NCI-H1417 treated with DMSO at 0.1 percent for 48 hours (cell line): ENCODE results near the gene ICOSLG.
A peak's percentile ranks its signal among the peaks of the same experiment; 100 is the strongest.
"Not testable (repeated sequence)": the region's sequence is repeated elsewhere in the genome, so short reads cannot be mapped to it uniquely, and the experiment has no call there.

Experiments
- DNase-seq: peaks from one replicate; lab custom pipeline; 2025; lab: John Stamatoyannopoulos, UW

Gene ICOSLG, protein sequence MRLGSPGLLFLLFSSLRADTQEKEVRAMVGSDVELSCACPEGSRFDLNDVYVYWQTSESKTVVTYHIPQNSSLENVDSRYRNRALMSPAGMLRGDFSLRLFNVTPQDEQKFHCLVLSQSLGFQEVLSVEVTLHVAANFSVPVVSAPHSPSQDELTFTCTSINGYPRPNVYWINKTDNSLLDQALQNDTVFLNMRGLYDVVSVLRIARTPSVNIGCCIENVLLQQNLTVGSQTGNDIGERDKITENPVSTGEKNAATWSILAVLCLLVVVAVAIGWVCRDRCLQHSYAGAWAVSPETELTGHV

GRCh38 chr21:44240842-44241241, at the start of gene ICOSLG:
Gene ICOSLG (minus strand): TSS chr21:44240943. CDS start chr21:44240817, 126 bp downstream.
- DNase-seq, result not testable (repeated sequence)

GRCh38 chr21:44289381-44290010, 48.8 kb upstream of the ICOSLG start:
- no peak for DNase-seq

DNA sequence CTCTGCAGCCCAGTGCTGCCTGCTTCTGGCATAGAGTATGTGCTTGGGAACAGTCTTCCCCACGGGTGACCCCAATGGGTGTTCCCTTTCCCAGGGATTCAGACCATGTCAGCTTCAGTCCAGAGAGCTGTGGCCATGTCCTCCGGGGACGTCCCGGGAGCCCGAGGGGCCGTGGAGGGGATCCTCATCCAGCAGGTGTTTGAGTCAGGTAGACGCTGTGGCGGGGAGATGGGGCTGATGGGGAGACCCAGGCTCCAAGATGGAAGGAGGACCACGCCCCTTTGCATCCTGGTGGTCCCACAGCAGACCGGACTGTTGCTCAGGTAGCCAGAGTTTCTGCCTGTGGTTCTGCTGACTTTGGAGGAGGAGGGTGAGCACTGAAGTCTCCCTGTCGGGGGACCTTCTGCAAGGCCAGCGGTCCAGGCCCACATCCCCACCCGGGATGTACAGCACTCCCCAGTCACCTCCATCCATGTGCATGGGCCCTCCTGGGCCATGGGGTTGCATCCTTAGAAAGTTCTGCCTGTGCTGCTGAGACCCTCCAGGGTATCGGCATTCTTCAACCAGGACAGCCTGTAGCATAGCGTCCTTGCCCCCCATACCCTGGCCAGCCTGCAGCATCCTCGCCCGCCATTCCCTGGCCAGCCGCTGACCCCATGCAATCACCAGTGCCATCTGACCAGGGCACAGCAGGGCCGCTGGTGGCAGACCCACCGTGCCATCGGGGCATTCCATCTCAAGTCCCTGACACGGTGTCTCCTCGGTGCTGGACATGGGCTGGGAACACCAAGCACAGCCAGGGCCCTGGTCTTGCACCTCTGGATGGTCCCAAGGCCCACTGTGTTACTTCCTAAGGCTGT, 47.7 kb upstream of the ICOSLG start:
- no peak for DNase-seq

DNA sequence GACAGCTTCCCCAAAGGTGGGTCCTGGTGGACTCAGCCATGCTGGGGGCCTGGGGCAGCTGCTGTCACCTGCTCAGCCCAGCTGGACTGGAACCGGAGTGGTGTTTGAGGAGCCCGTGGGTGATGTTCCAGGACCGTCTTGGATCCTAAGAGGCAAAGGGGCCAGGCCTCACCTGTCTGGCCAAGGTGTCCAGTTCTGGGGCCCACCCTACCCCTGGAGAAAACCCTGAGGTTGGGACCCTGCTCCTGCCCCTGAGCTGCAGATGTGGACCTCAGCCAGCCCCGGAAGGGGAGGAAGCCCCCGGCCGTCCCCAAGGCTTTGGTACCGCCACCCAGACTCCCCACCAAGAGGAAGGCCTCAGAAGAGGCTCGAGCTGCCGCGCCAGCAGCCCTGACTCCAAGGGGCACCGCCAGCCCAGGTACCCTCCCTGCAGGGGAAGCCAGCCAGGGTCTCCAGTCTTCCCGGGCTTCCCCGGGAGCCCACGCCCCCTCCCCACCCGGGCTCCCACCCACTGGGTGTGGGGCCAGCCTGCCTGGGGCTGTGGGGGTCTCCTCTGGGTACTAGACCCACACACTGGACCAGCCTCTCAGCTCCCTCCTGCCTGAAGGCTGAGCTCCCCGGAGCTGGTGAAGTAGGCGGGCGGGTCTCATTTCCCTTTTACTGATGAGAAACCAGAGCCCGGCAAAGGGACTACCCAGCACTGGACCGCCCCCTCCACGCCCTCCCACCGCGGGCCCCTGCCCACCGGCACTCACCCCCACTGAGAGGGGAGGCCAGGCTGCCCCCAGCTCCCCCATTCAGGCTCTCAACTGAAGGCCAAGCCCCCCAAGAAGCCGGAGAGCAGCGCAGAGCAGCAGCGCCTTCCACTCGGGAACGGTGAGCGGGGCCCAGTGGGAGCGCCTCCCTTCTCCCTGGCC, 46.2 kb upstream of the ICOSLG start:
- DNase-seq, result no peak

DNA sequence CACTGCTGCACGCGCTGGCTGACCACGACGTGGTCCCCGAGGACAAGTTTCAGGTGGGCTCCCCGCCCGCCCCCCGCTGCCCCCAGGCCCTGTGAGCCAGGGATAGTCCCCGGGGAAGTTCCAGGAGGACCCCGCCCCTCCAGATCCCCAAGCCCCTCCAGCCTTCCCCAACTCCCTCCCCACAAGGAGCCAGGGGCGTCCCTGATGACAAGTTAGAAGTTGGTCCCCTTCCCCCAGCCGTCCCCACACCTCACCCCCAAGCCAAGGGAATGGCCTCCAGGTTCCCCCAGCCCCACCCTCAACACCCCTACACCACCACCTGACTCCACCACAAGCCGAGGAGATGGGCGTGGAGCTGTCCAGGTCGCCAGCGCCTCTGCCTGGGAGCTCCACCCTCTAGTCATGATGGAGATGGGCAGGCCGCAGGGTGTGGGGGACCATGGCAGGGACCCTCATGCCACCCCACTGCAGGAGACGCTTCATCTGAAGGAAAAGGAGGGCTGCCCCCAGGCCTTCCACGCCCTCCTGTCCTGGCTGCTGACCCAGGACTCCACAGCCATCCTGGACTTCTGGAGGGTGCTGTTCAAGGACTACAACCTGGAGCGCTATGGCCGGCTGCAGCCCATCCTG, 45.5 kb upstream of the ICOSLG start:
- DNase-seq, result no peak

DNA sequence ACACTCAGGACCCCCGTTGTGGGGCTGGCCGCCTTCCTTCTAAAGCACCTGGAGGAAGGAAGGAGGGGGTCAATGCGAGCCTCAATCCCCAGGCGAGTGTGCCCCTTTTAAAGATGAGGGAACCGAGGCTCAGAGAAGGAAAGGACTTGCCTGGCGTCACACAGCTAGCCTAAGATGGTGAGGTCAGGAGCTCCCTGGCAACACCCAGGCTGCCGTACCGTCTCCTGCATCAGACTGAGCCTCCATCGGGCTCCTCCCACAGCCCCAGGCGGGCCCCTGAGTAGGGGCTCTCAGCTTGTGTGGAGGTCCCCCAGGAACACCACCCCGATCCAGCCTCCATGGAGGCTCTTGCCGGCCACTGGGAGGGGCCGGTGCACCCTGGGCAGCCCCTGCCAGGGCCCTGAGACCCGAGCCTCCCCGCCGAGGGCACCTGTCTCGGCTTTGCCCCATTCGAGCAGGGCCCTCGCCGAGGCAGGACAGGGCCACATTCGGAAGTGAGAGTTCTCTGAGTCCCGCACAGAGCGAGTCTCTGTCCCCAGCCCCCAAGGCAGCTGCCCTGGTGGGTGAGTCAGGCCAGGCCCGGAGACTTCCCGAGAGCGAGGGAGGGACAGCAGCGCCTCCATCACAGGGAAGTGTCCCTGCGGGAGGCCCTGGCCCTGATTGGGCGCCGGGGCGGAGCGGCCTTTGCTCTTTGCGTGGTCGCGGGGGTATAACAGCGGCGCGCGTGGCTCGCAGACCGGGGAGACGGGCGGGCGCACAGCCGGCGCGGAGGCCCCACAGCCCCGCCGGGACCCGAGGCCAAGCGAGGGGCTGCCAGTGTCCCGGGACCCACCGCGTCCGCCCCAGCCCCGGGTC, 44.6 kb upstream of the ICOSLG start, which contains the start of gene AIRE:
AIRE (plus strand) TSS at position 739 of the 855 bp plus-strand sequence. CDS start 131 bp downstream, outside the sequence.
- DNase-seq, result no peak

DNA sequence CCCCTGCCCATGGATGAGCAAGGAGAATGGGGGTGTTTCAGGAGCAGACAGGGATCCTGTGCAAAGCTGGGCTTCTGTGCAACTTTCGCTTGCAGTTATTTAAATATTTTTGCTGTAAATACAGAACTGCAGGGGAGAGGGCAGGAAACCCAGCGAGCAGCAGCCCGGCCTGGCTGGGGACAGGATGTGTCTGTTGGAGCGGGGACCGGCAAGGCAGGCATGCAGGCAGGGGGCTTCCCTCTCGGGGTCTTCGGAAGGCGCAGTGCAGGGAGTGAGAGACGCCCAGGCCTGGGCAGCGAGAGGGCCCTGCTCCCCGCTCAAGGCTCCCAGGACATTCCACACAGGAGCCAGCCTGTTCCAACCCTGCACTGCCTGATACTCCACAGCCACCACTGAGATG, 43.2 kb upstream of the ICOSLG start:
- DNase-seq, result no peak

DNA sequence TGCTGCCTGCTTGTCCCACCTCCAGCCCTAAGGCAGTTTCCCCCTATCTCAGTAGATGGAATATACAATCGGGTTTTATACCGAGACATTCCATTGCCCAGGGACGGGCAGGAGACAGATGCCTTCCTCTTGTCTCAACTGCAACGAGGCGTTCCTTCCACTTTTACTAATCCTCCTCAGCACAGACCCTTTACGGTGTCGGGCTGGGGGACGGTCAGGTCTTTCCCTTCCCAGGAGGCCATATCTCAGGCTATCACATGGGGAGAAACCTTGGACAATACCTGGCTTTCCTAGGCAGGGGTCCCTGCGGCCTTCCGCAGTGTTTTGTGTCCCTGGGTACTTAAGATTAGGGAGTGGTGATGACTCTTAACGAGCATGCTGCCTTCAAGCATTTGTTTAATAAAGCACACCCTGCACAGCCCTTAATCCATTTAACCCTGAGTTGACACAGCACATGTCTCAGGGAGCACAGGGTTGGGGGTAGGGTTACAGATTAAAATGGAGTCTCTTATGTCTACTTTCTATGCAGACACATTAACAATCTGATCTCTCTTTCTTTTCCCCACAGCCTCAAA, 42.6 kb upstream of the ICOSLG start:
- not testable (repeated sequence) for DNase-seq

GRCh38 chr21:44282370-44282769, 41.6 kb upstream of the ICOSLG start:
- no peak for DNase-seq

DNA sequence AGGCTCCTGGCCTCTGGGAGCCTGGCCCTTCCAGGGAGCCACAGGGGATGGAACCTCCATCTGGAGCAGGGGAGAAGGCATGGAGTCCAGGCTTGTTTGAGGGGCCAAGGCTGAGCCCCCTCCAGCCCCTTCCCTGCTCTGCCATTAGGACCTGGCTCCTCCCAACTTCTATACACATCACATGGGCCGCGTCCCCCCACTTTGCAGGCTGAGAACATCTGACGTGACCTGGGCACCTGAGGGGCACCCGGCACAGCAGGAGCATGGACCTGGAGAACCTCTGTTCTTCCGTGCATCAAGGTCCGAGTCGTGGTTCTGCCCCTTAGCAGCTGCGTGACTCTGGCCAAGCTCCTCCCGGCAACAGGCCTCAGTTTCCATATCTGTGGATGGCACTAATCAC, 41.1 kb upstream of the ICOSLG start:
- DNase-seq, result no peak

DNA sequence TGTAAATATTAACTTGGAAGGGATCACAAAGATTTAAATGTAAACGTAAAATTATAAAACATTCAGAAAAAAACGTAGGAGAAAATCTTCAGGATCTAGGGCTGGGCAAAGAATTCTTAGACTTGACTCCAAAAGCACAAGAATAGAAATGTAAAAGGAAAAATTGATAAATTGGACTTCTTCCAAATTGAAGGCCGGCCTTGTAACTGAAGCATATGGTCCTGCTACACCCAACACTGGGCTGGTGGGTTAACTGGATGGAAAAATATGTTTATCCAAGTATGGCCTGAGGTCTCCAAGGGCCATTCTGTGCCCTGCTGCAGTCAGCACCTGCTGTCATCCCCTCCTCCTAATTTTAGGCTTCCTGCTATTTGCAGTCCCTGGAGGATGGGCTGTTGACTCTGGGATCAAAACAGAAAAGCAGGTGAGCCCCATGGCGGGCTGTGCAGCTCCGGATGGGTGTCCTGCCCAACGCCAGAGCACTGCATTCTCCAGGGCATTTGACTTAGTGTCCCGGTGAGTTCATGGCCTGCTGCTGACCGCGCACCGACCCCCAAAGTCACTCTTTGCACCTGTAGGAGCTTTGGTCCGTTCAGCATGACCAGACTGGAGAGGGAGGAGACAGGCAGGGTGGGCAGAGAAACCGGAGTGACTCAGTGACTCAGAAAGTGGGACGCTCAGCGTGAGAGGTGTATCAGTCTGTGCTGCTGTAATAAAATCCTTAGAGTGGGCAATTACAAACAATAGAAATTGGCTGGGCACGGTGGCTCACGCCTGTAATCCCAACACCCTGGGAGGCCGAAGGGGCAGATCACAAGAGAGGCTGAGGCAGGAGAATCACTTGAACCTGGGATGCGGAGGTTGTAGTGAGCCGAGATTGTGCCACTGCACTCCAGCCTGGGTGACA, 38.9 kb upstream of the ICOSLG start:
- DNase-seq, result peak; percentile 46

DNA sequence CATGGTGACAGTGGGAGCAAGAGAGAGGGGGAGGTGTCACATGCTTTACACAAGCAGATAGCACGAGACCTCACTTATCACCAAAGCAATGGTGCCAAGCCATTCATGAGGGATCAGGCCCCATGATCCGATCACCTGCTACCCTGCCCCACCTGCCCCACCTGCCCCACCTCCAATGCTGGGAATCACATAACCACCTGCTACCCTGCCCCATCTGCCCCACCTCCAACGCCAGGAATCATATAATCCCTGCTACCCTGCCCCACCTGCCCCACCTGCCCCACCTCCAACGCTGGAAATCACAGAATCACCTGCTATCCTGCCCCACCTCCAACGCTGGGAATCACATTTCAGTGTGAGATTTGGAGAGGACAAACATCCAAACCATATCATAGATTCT, 34.3 kb upstream of the ICOSLG start:
- no peak for DNase-seq

GRCh38 chr21:44273046-44273445, 32.3 kb upstream of the ICOSLG start:
- DNase-seq, result no peak

DNA sequence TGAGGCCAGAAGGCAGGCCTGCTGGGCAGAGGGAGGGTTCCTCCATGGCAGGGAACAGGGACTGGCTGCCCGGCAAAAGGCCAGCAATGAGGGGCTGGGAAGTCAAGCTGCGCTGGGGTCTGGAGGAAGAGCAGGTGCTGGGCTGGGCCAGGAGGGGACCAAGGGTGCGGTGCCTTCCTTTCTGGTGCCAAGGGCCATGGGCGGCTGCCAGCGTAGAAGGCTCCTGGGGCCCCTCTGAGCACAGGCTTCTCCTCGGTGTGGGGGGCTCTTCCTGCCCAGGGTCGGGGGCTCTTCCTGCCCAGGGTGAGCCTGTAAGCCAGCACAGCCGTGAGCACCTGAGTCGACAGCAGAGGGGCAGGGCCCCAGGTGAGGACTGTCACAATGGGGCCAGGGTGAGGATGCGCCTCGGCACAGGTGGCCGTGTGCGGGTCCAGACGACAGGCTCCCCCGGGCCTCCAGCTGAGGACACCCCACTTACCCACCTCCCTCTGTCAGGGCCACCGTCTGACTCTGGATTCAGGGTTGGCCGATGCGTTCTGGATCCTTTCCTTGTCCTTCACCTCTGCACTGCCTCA, 31.6 kb upstream of the ICOSLG start:
- DNase-seq, result no peak

DNA sequence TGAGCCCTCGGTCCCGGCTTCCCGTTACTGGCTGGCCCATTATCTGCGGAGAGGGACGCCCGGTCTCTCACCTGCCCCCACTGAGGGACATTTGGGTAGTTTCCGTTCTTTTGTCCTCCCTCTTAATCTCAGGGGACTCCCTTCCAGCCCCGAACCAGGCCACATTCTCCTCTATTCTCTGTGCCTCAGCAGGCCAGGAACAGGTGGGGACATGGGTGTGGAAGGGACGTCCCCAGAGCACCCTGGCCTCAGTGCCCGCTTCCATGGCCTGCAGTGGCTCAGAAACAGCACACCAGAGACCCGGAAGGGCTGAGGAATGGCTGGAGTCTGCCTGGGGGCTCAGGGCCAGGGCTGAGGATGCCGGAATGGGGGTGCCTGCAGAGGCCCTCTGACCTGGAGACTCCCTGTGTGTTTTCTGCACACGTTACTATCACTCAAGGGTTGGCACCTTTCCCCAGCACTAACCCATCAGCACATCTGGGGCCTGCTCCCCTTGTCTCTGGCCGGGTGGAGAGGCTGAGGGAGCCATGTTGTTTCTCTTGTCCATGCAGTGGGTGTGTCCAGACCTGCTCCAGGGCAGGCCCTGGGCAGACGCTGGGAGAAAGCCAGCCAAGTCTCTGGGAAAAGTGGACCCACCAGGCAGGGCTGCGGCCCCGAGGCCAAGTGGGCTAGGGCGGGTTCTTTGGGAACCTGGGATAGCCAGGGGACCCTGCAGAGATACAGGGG, 31.0 kb upstream of the ICOSLG start:
- DNase-seq, result no peak

- DNase-seq, result no peak
These were observed 28.3 kb upstream of the ICOSLG start for GRCh38 chr21:44269090-44269489.

DNA sequence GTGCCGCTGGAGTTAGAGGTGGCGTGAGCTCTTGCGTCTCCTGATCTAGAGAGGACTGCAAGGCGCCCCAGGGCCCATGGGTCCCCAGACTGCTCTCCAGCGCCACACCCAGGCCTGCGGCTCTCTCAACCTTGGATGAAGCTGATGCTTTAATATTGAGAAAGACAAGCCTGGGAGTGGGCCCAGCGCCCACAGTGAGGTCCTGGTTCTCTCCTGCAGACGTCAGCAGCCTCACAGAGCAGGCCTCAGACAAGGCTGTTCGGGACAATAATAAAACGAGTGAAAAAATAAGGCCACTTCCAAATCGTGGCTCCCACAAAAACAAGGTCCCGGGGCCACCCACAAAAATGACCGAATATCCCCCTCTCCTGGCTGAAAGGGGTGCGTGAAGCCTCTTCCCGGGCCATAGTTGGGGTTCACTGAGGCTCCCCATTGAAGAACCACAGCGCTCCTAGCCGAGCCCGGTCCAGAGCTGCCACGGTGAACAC, 27.0 kb upstream of the ICOSLG start:
- DNase-seq, result no peak
